Mesodermal cell (in vitro differentiated cells): ENCODE data around the gene ISCU.
A peak's percentile ranks its signal among the peaks of the same experiment; 100 is the strongest.

Source experiments
- H3K27ac ChIP-seq: 2 replicates; pipeline ENCODE4 v1.7.0; 2013; ENCODE audit warnings: mild to moderate bottlenecking, low read depth, low read length, moderate library complexity; ENCODE audit not compliant: severe bottlenecking
- H3K36me3 ChIP-seq: 2 replicates; pipeline ENCODE4 v1.7.1; 2013; ENCODE audit warnings: mild to moderate bottlenecking, low read length, moderate library complexity; ENCODE audit not compliant: control insufficient read depth, insufficient read depth
- H3K4me1 ChIP-seq: one replicate; pipeline ENCODE4 v1.7.1; 2013; ENCODE audit warnings: mild to moderate bottlenecking, low read length; ENCODE audit not compliant: insufficient read depth, control insufficient read depth, poor library complexity, severe bottlenecking
- H3K4me3 ChIP-seq: 2 replicates; pipeline ENCODE4 v1.7.0; 2013; ENCODE audit warnings: low read length, control low read depth, mild to moderate bottlenecking; ENCODE audit not compliant: insufficient read depth, poor library complexity, severe bottlenecking; ENCODE audit errors: extremely low read depth
- H3K9me3 ChIP-seq: 2 replicates; pipeline ENCODE4 v1.7.1; 2013; ENCODE audit warnings: mild to moderate bottlenecking, low read length, moderate library complexity; ENCODE audit not compliant: control insufficient read depth
- WGBS, 2 experiments: methylation state at CpG; one replicate each; pipeline ENCODE4 v1.1.5; 2013; ENCODE audit warnings: missing lambda C conversion rate in 2 of 2; ENCODE audit not compliant: insufficient coverage in 2 of 2; 5-methylcytosine and 5-hydroxymethylcytosine counted together

Gene ISCU

GRCh38 chr12:108581311-108582227, 19.2 kb downstream of the ISCU start:
- Histone ChIP-seq H3K36me3 (no peaks in the 10 kb centered on the region), H3K27ac (peak overlapping the region; percentile 62), H3K4me3 (no peak overlapping the region), H3K4me1 (peaks cover 19% of the 10 kb centered on the region), H3K9me3 (no peaks in the 10 kb centered on the region)
- 93 to 96% methylated on average over 26 to 33 of the region's 33 CpGs for WGBS, 2 experiments

DNA sequence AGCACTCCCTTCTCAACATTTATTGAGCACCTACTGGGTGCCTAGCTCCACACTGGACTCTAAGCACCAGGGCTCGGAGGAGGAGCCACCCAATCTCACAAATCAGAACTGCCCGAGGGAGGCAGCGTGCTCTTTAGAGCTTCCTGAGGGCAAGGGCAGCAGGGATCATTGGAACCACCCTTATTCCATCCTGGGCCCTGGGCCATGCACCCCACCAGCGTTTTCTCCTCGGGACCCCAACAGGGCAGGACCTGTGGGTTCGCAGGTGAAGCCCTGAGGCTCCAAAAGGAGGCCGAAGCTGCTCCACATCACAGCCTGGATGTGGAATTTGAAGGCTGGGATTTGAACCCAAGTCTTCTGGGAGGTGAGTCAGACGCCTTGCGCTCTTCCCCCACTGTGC, 20.1 kb downstream of the ISCU start:
- H3K4me1 ChIP-seq: peaks cover 19% of the 10 kb centered on the region
- no peaks in the 10 kb centered on the region for H3K36me3 ChIP-seq
- no peak overlapping the region for H3K27ac ChIP-seq
- H3K9me3 ChIP-seq: no peaks in the 10 kb centered on the region
- 90 to 94% methylated on average over 7 to 9 of the region's 9 CpGs for WGBS, 2 experiments
- H3K4me3 ChIP-seq: no peak overlapping the region

GRCh38 chr12:108582978-108583770, 20.8 kb downstream of the ISCU start:
- no peak overlapping the region for H3K4me3 ChIP-seq
- H3K27ac ChIP-seq: no peak overlapping the region
- WGBS, 2 experiments: 88 to 92% methylated on average over 4 to 6 of the region's 10 CpGs
- H3K4me1 ChIP-seq: peaks cover 19% of the 10 kb centered on the region
- no peaks in the 10 kb centered on the region for H3K36me3 ChIP-seq
- no peaks in the 10 kb centered on the region for H3K9me3 ChIP-seq

DNA sequence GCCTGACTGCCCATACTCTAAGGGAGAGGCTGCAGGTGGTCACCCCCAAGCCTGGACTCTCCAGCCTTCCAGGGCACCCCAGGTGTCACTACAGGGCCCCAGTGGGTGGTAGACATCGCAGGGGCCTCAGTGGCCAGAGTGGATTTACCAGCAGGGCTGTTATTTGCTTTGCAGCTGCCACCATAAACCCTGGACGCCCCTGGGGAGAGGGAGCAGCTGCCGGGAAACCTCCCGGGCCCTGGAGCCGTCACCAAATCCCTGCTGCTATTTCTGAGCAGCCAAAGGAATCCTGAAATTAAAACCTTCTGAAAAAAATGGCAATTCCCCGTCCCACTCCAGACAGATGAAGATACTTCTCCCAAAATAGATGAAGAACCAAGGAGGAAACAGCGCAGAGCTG, 21.6 kb downstream of the ISCU start:
- peaks cover 19% of the 10 kb centered on the region for H3K4me1 ChIP-seq
- no peak overlapping the region for H3K4me3 ChIP-seq
- H3K27ac ChIP-seq: no peak overlapping the region
- 79 to 88% methylated on average over 5 to 7 of the region's 7 CpGs for WGBS, 2 experiments
- no peaks in the 10 kb centered on the region for H3K9me3 ChIP-seq
- H3K36me3 ChIP-seq: no peaks in the 10 kb centered on the region

DNA sequence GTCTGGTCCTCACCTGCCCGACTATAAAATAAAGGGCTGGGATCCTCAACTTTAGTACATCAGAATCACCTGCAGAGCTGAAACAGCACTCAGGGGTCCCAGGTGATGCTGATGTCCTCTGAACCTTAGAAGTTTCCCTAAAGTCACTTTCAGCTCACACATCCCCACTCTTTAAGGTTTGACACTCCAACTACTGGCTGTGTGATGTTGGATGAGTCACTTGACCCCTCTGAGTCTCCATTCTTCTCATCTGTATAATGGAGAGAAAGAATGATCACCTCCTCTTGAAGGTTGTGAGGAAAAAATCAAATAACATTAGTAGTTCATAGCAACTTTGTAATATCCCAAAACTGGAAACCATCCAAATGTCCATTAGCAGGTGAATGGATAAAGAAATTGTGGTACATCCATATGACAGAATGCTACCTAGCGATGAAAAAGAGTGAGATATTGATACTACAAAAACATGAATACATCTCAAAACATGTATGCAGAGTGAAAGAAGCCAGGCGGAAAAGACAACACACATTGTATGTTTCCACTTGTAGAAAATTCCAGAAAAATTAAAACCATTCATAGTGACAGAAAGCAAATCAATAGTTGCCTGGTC, 22.2 kb downstream of the ISCU start:
- H3K9me3 ChIP-seq: no peaks in the 10 kb centered on the region
- peaks cover 21% of the 10 kb centered on the region for H3K4me1 ChIP-seq

DNA sequence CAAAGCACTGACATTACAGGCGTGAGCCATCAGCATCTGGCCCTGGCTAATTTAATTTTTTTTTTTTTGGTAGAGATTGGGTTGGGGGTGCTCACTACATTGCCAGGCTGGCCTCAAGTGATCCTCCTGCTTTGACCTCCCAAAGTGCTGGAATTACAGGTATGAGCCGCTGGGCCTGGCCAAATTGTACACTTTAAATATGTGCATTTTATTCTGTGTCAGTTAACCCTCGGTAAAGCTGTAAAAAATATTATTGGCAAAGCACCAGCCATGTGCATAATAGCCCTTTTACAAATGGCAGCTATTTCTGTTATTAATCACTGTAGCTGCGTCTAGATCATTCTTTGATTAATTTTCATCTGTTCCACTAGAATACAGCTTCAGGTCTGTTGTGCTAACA, 23.5 kb downstream of the ISCU start:
- 82 to 86% methylated on average over 2 to 3 of the region's 4 CpGs for WGBS, 2 experiments
- Histone ChIP-seq H3K4me3 (no peak overlapping the region), H3K36me3 (no peaks in the 10 kb centered on the region)

More for the DNA sequence above, 22.2 kb downstream of the ISCU start:
- no peak overlapping the region for H3K4me3 ChIP-seq
- no peaks in the 10 kb centered on the region for H3K36me3 ChIP-seq
- H3K27ac ChIP-seq: no peak overlapping the region
- WGBS, 2 experiments: 88 to 89% methylated on average over 1 of the region's 3 CpGs

GRCh38 chr12:108586306-108586705, 23.9 kb downstream of the ISCU start:
- no peaks in the 10 kb centered on the region for H3K9me3 ChIP-seq
- no peaks in the 10 kb centered on the region for H3K36me3 ChIP-seq
- H3K4me1 ChIP-seq: peaks cover 22% of the 10 kb centered on the region
- no peak overlapping the region for H3K27ac ChIP-seq
- 90 to 95% methylated on average over 9 of the region's 11 CpGs for WGBS, 2 experiments
- no peak overlapping the region for H3K4me3 ChIP-seq

More for the DNA sequence above, 23.5 kb downstream of the ISCU start:
- Histone ChIP-seq H3K9me3 (no peaks in the 10 kb centered on the region), H3K4me1 (peaks cover 22% of the 10 kb centered on the region), H3K27ac (no peak overlapping the region)

DNA sequence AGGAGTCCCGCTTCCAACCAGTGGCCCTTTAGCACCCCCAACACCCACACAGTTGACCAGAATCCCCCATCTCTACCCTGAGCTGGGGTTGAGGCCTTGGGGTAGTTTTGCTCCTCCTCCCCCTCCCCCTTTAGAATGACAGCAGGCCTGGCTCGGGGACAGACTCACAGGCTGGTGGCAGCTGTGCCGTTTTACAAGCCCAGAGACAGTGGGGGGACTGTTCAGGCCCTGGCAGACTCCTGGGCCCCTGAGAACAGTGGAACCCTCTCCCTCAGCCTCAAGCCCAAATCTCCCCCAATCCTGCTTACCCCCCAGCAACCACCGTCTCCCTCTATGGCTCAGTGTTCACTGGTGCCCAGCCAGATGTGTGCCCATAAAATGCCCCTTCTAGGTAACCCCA, 25.4 kb downstream of the ISCU start:
- 65 to 100% methylated on average over 1 to 3 of the region's 4 CpGs for WGBS, 2 experiments
- H3K4me1 ChIP-seq: peaks cover 15% of the 10 kb centered on the region

GRCh38 chr12:108589028-108589839, 26.8 kb downstream of the ISCU start:
- WGBS, 2 experiments: 49 to 59% methylated on average over 8 to 12 of the region's 15 CpGs
- no peaks in the 10 kb centered on the region for H3K9me3 ChIP-seq
- peaks cover 18% of the 10 kb centered on the region for H3K4me1 ChIP-seq
- H3K4me3 ChIP-seq: no peak overlapping the region
- H3K27ac ChIP-seq: no peak overlapping the region
- H3K36me3 ChIP-seq: no peaks in the 10 kb centered on the region

More for the DNA sequence above, 25.4 kb downstream of the ISCU start:
- Histone ChIP-seq H3K4me3 (no peak overlapping the region), H3K36me3 (no peaks in the 10 kb centered on the region), H3K9me3 (no peaks in the 10 kb centered on the region), H3K27ac (no peak overlapping the region)

- H3K9me3 ChIP-seq: no peaks in the 10 kb centered on the region
- WGBS, 2 experiments: 76 to 80% methylated on average over 6 of the region's 7 CpGs
These were observed 27.4 kb downstream of the ISCU start for GRCh38 chr12:108589840-108590229.

More at GRCh38 chr12:108589840-108590229, 27.4 kb downstream of the ISCU start:
- Histone ChIP-seq H3K36me3 (no peaks in the 10 kb centered on the region), H3K4me3 (no peak overlapping the region), H3K27ac (no peak overlapping the region), H3K4me1 (peaks cover 18% of the 10 kb centered on the region)
